ENCODE results near the gene CEP170B.
"Not testable (repeated sequence)": the region's sequence is repeated elsewhere in the genome, so short reads cannot be mapped to it uniquely, and the experiment has no call there.

Gene CEP170B

GRCh38 chr14:104917116-104917515 lies 52.0 kb downstream of the CEP170B start:
- Mint-ChIP-seq H3K27me3 (peaks cover 16% of the 10 kb centered on the region), H3K4me3 (no peak overlapping the region), H3K27ac (no peak overlapping the region), H3K9me3 (peaks cover 1% of the 10 kb centered on the region), H3K36me3 (ENCODE audit: low read depth) (peaks cover 1% of the 10 kb centered on the region), H3K4me1 (ENCODE audit: low read depth) (no peaks in the 10 kb centered on the region)

- no peak overlapping the region for H3K4me3 Mint-ChIP-seq
- no peaks in the 10 kb centered on the region for H3K9me3 Mint-ChIP-seq
- H3K27ac Mint-ChIP-seq: no peak overlapping the region
- H3K4me1 Mint-ChIP-seq (ENCODE audit: low read depth): no peaks in the 10 kb centered on the region
- H3K27me3 Mint-ChIP-seq: peaks cover 15% of the 10 kb centered on the region
- H3K36me3 Mint-ChIP-seq (ENCODE audit: low read depth): no peaks in the 10 kb centered on the region
Measured at GRCh38 chr14:104917993-104918392, 52.9 kb downstream of the CEP170B start.

GRCh38 chr14:104919152-104919992 lies 54.3 kb downstream of the CEP170B start:
- not testable (repeated sequence) for H3K36me3 Mint-ChIP-seq (ENCODE audit: low read depth); H3K27ac Mint-ChIP-seq; H3K4me3 Mint-ChIP-seq; H3K27me3 Mint-ChIP-seq; H3K9me3 Mint-ChIP-seq; H3K4me1 Mint-ChIP-seq (ENCODE audit: low read depth)

- Mint-ChIP-seq H3K36me3 (ENCODE audit: low read depth) (no peaks in the 10 kb centered on the region), H3K4me3 (no peak overlapping the region), H3K9me3 (no peaks in the 10 kb centered on the region), H3K27ac (no peak overlapping the region), H3K4me1 (ENCODE audit: low read depth) (no peaks in the 10 kb centered on the region), H3K27me3 (peaks cover 4% of the 10 kb centered on the region)
Measured at GRCh38 chr14:104919993-104920315, 54.9 kb downstream of the CEP170B start.

- no peaks in the 10 kb centered on the region for H3K9me3 Mint-ChIP-seq
- H3K27me3 Mint-ChIP-seq: no peaks in the 10 kb centered on the region
- peaks cover 6% of the 10 kb centered on the region for H3K4me1 Mint-ChIP-seq (ENCODE audit: low read depth)
- H3K4me3 Mint-ChIP-seq: no peak overlapping the region
- no peaks in the 10 kb centered on the region for H3K36me3 Mint-ChIP-seq (ENCODE audit: low read depth)
- no peak overlapping the region for H3K27ac Mint-ChIP-seq
Measured at GRCh38 chr14:104923640-104924420, 58.8 kb downstream of the CEP170B start.

GRCh38 chr14:104924421-104925213 lies 59.5 kb downstream of the CEP170B start, which contains the start of gene PLD4:
PLD4 (plus strand) TSS chr14:104924879; CDS start chr14:104927141, 2,262 bp downstream.
- no peak within 1 kb of the TSS for H3K4me3 Mint-ChIP-seq
- H3K4me1 Mint-ChIP-seq (ENCODE audit: low read depth): peaks cover 6% of the 10 kb centered on the region
- H3K27me3 Mint-ChIP-seq: no peaks in the 10 kb centered on the region
- H3K27ac Mint-ChIP-seq: no peak within 1 kb of the TSS
- no peaks in the 10 kb centered on the region for H3K9me3 Mint-ChIP-seq
- no peaks in the 10 kb centered on the region for H3K36me3 Mint-ChIP-seq (ENCODE audit: low read depth)

- Mint-ChIP-seq H3K27me3 (no peaks in the 10 kb centered on the region), H3K36me3 (ENCODE audit: low read depth) (no peaks in the 10 kb centered on the region), H3K4me1 (ENCODE audit: low read depth) (peaks cover 6% of the 10 kb centered on the region), H3K9me3 (no peaks in the 10 kb centered on the region), H3K4me3 (no peak overlapping the region), H3K27ac (no peak overlapping the region)
Measured at GRCh38 chr14:104925214-104925854, 60.3 kb downstream of the CEP170B start.

GRCh38 chr14:104925855-104926609 lies 61.0 kb downstream of the CEP170B start:
- Mint-ChIP-seq H3K9me3 (no peaks in the 10 kb centered on the region), H3K36me3 (ENCODE audit: low read depth) (no peaks in the 10 kb centered on the region), H3K27me3 (no peaks in the 10 kb centered on the region), H3K4me1 (ENCODE audit: low read depth) (peaks cover 6% of the 10 kb centered on the region), H3K4me3 (no peak overlapping the region), H3K27ac (no peak overlapping the region)

GRCh38 chr14:104926619-104927431 lies 61.8 kb downstream of the CEP170B start:
- H3K4me1 Mint-ChIP-seq (ENCODE audit: low read depth): peaks cover 6% of the 10 kb centered on the region
- H3K27ac Mint-ChIP-seq: no peak overlapping the region
- H3K9me3 Mint-ChIP-seq: no peaks in the 10 kb centered on the region
- H3K36me3 Mint-ChIP-seq (ENCODE audit: low read depth): no peaks in the 10 kb centered on the region
- no peaks in the 10 kb centered on the region for H3K27me3 Mint-ChIP-seq
- no peak overlapping the region for H3K4me3 Mint-ChIP-seq

- Mint-ChIP-seq H3K27ac (no peak overlapping the region), H3K4me3 (no peak overlapping the region), H3K27me3 (no peaks in the 10 kb centered on the region), H3K4me1 (ENCODE audit: low read depth) (peaks cover 6% of the 10 kb centered on the region), H3K9me3 (no peaks in the 10 kb centered on the region), H3K36me3 (ENCODE audit: low read depth) (no peaks in the 10 kb centered on the region)
Measured at GRCh38 chr14:104927432-104927816, 62.4 kb downstream of the CEP170B start.

- peaks cover 6% of the 10 kb centered on the region for H3K4me1 Mint-ChIP-seq (ENCODE audit: low read depth)
- no peak overlapping the region for H3K27ac Mint-ChIP-seq
- no peaks in the 10 kb centered on the region for H3K27me3 Mint-ChIP-seq
Measured at GRCh38 chr14:104927901-104928300, 62.8 kb downstream of the CEP170B start.

GRCh38 chr14:104928391-104929133 lies 63.5 kb downstream of the CEP170B start:
- H3K27ac Mint-ChIP-seq: no peak overlapping the region
- no peak overlapping the region for H3K4me3 Mint-ChIP-seq
- no peaks in the 10 kb centered on the region for H3K27me3 Mint-ChIP-seq
- no peaks in the 10 kb centered on the region for H3K36me3 Mint-ChIP-seq (ENCODE audit: low read depth)
- H3K9me3 Mint-ChIP-seq: no peaks in the 10 kb centered on the region
- H3K4me1 Mint-ChIP-seq (ENCODE audit: low read depth): peaks cover 6% of the 10 kb centered on the region

More at GRCh38 chr14:104927901-104928300, 62.8 kb downstream of the CEP170B start:
- H3K4me3 Mint-ChIP-seq: no peak overlapping the region
- H3K9me3 Mint-ChIP-seq: no peaks in the 10 kb centered on the region
- H3K36me3 Mint-ChIP-seq (ENCODE audit: low read depth): no peaks in the 10 kb centered on the region
